Pancreas (tissue), 10 donors: ENCODE data around the gene SPTSSB. TPM values are rescaled to one million over a fixed set of nuclear protein-coding genes. Genes with fewer than 3 reads are reported as not detected.

ENCODE experiments used
- ATAC-seq, 4 donors: fragments of 200-7000 bp; cut with Tn5 transposase; one replicate each; pipeline versions ENCODE4 v1.8.0 to v1.9.1; 2020; ENCODE audit warnings: mild to moderate bottlenecking in 4 of 4, moderate library complexity in 4 of 4
- DNase-seq, 6 donors: peaks; one replicate each; pipeline ENCODE4 v3.0.0-alpha.2; 2020
- FAIRE-seq: peaks from 2 replicates; lab custom pipeline; 2012; peaks lifted over from hg19 to GRCh38; lab: Jason Lieb, UNC
- H3K27ac ChIP-seq, 4 donors: fragments of 200-600 bp; sonication (generic); 1 replicate in 3 of 4; 2 replicates in 1 of 4; pipeline versions ENCODE4 v1.5.0 to v1.8.0; 2020
- H3K27me3 ChIP-seq, 4 donors: fragments of 200-600 bp; one replicate each; pipeline ENCODE4 v1.8.0; 2021
- H3K36me3 ChIP-seq, 3 donors: fragments of 200-600 bp; sonication (generic) in 1 of 3; one replicate each; pipeline versions ENCODE4 v1.5.0 to v1.8.0; 2020 to 2021
- H3K4me1 ChIP-seq, 3 donors: fragments of 200-600 bp; one replicate each; pipeline ENCODE4 v1.8.0; 2021
- H3K4me3 ChIP-seq, 4 donors: fragments of 200-600 bp; sonication (generic) in 2 of 4; one replicate each; pipeline versions ENCODE4 v1.5.0 to v1.8.0; 2020 to 2021
- H3K9me3 ChIP-seq, 4 donors: fragments of 200-600 bp; one replicate each; pipeline ENCODE4 v1.8.0; 2021
- WGBS, 2 donors: extraction: QIAGEN DNeasy Blood & Tissue Kit; methylation state at CpG; one replicate each; pipeline ENCODE4 v1.1.7; 2013; 5-methylcytosine and 5-hydroxymethylcytosine counted together
- intact Hi-C, 3 donors: fragments of 100-400 bp; cut with DNase I; formaldehyde crosslinking; loops; one replicate each; pipeline versions ENCODE4 v1.11.1 to v1.14.2; 2022
- polyA plus RNA-seq, 2 donors: library from polyadenylated mRNA; stranded (reverse); fragments of 200-250 nt; gene quantifications; one replicate each; pipeline ENCODE4 v1.2.3, GENCODE V29; 2013
- total RNA-seq, 6 donors: library from RNA; stranded (reverse); fragmentation: NEBNext Ultra II Directional in 4 of 6; extraction: Animal tissue kit (Norgen Biotek cat#: 25700) in 4 of 6; gene quantifications; one replicate each; pipeline versions ENCODE4 v1.2.1 to v1.2.4, GENCODE V29; 2021 to 2023
- TF ChIP-seq, protein P1 (sequence below), 4 donors: fragments of 200-600 bp; sonication (generic) in 3 of 4; IDR thresholded peaks; one replicate each; pipeline versions ENCODE4 v1.5.0 to v1.8.0; 2021; ENCODE audit warnings: antibody characterized with exemption in 4 of 4
- donor health status: healthy with polysubstance abuse.
- donor health status: DM: no; HTN: no; CAD: no; lungs with moderate emphysema.
- donor health status: DM: no; HTN: no; CAD: no.
- donor health status: control.
- donor health status: control.
- donor health status: Bipolar disorder and iron deficiency.
- donor health status: DM: yes; HTN: yes; CAD: no.
- donor health status: DM: no; HTN: no; CAD: no.
- donor health status: DM: no; HTN: no; CAD: no.
- donor health status: DM: yes; HTN: yes; CAD: no.

The SPTSSB gene
- total and polyA plus RNA-seq, 8 donors = 0.23 to 8.0 (median 1.3) TPM

- H3K36me3 ChIP-seq = no peaks in the 10 kb centered on the region
- no peak for DNase-seq
- no peak overlapping the region for H3K27ac ChIP-seq
- FAIRE-seq = no peak
- 89 to 91% methylated on average over 2 of the region's 2 CpGs for WGBS, 2 donors
- ATAC-seq = no peak
- intact Hi-C loops = no loop called here
- no peaks in the 10 kb centered on the region for H3K27me3 ChIP-seq
- H3K4me1 ChIP-seq = no peaks in the 10 kb centered on the region
- TF ChIP-seq, protein P1, sequence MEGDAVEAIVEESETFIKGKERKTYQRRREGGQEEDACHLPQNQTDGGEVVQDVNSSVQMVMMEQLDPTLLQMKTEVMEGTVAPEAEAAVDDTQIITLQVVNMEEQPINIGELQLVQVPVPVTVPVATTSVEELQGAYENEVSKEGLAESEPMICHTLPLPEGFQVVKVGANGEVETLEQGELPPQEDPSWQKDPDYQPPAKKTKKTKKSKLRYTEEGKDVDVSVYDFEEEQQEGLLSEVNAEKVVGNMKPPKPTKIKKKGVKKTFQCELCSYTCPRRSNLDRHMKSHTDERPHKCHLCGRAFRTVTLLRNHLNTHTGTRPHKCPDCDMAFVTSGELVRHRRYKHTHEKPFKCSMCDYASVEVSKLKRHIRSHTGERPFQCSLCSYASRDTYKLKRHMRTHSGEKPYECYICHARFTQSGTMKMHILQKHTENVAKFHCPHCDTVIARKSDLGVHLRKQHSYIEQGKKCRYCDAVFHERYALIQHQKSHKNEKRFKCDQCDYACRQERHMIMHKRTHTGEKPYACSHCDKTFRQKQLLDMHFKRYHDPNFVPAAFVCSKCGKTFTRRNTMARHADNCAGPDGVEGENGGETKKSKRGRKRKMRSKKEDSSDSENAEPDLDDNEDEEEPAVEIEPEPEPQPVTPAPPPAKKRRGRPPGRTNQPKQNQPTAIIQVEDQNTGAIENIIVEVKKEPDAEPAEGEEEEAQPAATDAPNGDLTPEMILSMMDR (IDR thresholded peaks at IDR 0.05) = no peak
- no peaks in the 10 kb centered on the region for H3K9me3 ChIP-seq
- no peak overlapping the region for H3K4me3 ChIP-seq
Measured at GRCh38 chr3:161336661-161337060, 34.7 kb downstream of the SPTSSB start.

DNA sequence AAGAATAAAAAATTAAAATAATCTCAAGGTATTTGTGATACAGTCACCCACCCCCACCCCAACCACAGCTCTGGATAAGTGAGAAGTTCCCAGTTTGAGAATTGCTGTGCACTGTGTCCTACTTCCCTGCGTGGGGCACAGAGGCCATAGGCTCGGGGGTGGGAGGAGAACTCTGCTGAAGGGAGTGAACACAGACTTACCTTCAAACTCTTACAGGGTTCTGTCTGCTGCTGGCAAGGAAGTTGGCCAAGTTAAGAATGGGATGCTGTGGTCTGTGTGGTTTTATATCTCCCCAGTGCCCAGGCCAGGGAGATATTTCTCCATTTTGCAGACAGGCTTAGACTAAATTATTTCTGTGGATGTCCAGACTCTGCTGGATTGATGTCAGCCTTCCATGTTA, 37.6 kb downstream of the SPTSSB start:
- intact Hi-C loops = no loop called here
- Histone ChIP-seq H3K4me3 (no peak overlapping the region), H3K9me3 (no peaks in the 10 kb centered on the region), H3K27me3 (no peaks in the 10 kb centered on the region), H3K36me3 (no peaks in the 10 kb centered on the region), H3K27ac (no peak overlapping the region), H3K4me1 (no peaks in the 10 kb centered on the region)
- TF ChIP-seq, protein P1 (IDR thresholded peaks at IDR 0.05) = no peak
- ATAC-seq (peak in 1 of 4 donors; percentile 49), FAIRE-seq (no peak), DNase-seq (no peak)
- WGBS, 2 donors = 79 to 86% methylated on average over 2 of the region's 2 CpGs

GRCh38 chr3:161332792-161333191, 38.5 kb downstream of the SPTSSB start:
- FAIRE-seq = no peak
- no peak for ATAC-seq
- no peak for DNase-seq

DNA sequence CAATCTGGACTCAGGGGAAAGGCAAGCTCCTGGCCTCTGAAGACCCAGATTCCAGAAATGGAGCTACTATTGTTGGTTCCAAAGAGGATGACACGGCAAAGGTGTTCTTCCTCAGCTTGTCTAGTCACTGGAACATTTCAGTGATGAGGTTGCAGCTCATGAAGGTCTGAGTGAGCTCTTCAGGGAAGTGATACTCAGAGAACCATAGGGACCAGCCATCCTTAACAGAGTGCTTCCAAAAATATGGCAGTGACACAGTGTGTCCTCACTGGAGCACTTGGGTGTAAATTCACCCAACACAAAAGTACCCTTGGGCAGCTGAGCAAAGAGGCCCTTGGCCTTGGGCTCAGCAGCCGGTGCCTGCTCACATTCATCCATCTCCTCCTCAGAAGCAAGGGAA, 46.3 kb downstream of the SPTSSB start:
- TF ChIP-seq, protein P1 (IDR thresholded peaks at IDR 0.05) = no peak
- Histone ChIP-seq H3K9me3 (no peaks in the 10 kb centered on the region), H3K27me3 (no peaks in the 10 kb centered on the region), H3K4me1 (peaks cover 0 to 12% (median 10%) of the 10 kb centered on the region in 3 donors), H3K36me3 (no peaks in the 10 kb centered on the region), H3K27ac (no peak overlapping the region), H3K4me3 (no peak overlapping the region)
- intact Hi-C loops = no loop called here
- 96 to 99% methylated on average over 2 of the region's 2 CpGs for WGBS, 2 donors
- ATAC-seq = no peak
- FAIRE-seq = no peak
- DNase-seq = no peak

More at GRCh38 chr3:161332792-161333191, 38.5 kb downstream of the SPTSSB start:
- Histone ChIP-seq H3K9me3 (no peaks in the 10 kb centered on the region), H3K4me3 (no peak overlapping the region), H3K27me3 (no peaks in the 10 kb centered on the region), H3K27ac (no peak overlapping the region), H3K36me3 (no peaks in the 10 kb centered on the region), H3K4me1 (no peaks in the 10 kb centered on the region)
- WGBS, 2 donors = 40 to 42% methylated on average over 1 of the region's 1 CpG
- TF ChIP-seq, protein P1 (IDR thresholded peaks at IDR 0.05) = no peak
- intact Hi-C loops = no loop called here

DNA sequence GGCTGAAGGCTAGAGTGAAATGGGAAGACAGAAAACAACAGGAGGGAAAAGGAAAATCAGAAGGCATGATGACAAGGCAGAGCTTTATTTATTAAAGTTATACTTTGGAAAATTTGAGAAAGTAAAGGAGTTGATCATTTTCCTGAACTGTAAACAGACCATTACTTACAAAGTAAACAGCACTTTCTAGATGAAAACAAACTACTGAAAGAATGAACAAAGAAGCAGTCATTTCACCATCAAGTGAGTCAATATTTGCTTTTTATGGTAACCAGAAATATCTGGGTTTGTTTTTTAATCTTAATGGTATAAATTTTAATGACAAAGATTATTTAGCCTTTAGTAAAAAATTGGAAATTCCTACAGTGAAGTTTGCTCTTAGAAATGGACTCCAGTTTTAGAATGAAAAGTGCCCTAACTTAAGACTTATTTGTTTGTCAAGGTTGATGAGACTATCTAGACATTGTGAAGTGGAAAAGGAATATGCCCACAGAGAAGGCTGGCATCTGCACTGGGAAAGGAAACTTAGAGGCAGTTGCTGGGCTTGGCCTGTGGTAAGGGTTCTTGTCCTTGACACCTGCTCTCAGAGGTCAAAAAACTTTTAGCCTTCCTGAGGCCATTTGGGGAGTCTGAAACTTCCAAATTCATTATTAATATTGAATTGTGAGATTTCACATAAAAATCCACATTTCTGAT, 47.2 kb downstream of the SPTSSB start:
- TF ChIP-seq, protein P1 (IDR thresholded peaks at IDR 0.05) = no peak
- H3K4me3 ChIP-seq = no peak overlapping the region
- intact Hi-C loops = no loop called here
- H3K4me1 ChIP-seq = peaks cover 0 to 12% (median 10%) of the 10 kb centered on the region in 3 donors
- H3K27ac ChIP-seq = peak overlapping the region in 2 of 4 donors; percentile 10 to 17
- no peaks in the 10 kb centered on the region for H3K27me3 ChIP-seq
- H3K36me3 ChIP-seq = no peaks in the 10 kb centered on the region
- H3K9me3 ChIP-seq = no peaks in the 10 kb centered on the region
- ATAC-seq (peak in 2 of 4 donors; percentile 50 to 63), FAIRE-seq (no peak), DNase-seq (no peak)
